DMS153 treated with DMSO at 0.1 percent for 48 hours (cell line): ENCODE data around the gene EPM2AIP1.
"Not testable (repeated sequence)": the region's sequence is repeated elsewhere in the genome, so short reads cannot be mapped to it uniquely, and the experiment has no call there.

Experiments
- DNase-seq: peaks from one replicate; lab custom pipeline; 2025; ENCODE audit not compliant: unreplicated experiment; lab: John Stamatoyannopoulos, UW

The EPM2AIP1 gene

DNA sequence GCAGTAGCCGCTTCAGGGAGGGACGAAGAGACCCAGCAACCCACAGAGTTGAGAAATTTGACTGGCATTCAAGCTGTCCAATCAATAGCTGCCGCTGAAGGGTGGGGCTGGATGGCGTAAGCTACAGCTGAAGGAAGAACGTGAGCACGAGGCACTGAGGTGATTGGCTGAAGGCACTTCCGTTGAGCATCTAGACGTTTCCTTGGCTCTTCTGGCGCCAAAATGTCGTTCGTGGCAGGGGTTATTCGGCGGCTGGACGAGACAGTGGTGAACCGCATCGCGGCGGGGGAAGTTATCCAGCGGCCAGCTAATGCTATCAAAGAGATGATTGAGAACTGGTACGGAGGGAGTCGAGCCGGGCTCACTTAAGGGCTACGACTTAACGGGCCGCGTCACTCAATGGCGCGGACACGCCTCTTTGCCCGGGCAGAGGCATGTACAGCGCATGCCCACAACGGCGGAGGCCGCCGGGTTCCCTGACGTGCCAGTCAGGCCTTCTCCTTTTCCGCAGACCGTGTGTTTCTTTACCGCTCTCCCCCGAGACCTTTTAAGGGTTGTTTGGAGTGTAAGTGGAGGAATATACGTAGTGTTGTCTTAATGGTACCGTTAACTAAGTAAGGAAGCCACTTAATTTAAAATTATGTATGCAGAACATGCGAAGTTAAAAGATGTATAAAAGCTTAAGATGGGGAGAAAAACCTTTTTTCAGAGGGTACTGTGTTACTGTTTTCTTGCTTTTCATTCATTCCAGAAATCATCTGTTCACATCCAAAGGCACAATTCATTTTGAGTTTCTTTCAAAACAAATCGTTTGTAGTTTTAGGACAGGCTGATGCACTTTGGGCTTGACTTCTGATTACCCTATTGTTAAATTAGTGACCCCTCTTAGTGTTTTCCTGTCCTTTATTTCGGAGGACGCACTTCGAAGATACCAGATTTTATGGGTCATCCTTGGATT lies 674 bp upstream of the EPM2AIP1 start, which contains the start of gene MLH1:
TSS of gene MLH1 (plus strand) at position 193 of the 958 bp plus-strand sequence. CDS start at position 223, 30 bp downstream.
- no peak for DNase-seq

DNA sequence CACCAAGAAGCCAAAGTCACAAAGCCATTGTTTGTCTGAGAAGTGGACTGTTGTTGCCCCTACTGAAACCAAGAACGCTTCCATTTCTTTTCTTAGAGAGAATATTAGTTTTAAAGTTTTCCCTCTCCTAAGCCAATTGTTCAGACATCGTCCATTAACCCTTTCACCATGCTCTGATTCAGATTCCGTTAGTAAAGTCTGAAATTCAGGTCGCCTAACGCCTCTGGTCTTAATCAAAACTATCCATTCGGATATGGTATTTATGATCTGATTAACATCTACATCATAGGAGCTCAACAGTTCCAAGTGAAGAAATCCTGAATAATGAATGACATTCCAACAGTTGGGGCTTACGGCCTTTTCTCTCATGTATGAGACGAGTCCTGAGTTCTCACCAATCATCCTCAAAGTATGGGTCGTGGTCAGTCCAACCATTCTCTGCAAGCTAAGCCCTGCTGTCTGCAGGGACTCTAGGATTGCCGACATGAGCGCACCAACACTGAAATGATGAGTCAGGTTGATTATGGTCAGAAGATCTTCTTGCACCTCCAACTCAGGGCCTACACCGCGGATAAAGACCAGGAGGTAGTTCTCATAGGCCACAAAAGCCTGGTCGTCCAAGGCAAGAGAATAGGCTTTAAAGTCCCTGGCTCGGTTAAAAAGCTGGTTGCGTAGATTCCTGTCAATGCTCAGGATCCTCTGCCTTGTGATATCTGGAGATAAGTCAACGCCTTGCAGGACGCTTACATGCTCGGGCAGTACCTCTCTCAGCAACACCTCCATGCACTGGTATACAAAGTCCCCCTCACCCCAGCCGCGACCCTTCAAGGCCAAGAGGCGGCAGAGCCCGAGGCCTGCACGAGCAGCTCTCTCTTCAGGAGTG lies 767 bp downstream of the EPM2AIP1 start:
- no peak for DNase-seq

DNA sequence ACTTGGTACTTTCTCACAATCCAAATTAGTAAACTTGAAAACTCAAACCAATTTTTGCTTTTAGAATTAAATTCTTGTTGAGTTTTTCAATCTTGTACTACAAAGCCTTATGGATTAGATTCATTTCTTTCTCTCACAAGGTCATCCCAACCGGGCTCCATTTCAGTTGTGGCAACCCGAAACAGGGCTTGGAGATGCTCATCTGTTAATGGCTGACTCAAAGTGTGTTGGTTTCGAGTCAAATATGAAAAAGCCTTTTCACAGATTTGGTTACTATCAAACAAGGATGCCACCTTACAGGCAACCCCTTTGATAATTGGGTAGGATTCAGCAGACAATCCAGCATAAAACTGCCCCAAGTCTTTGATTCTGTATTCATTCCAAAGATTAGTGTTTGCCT lies 1.8 kb downstream of the EPM2AIP1 start:
- DNase-seq: no peak

DNA sequence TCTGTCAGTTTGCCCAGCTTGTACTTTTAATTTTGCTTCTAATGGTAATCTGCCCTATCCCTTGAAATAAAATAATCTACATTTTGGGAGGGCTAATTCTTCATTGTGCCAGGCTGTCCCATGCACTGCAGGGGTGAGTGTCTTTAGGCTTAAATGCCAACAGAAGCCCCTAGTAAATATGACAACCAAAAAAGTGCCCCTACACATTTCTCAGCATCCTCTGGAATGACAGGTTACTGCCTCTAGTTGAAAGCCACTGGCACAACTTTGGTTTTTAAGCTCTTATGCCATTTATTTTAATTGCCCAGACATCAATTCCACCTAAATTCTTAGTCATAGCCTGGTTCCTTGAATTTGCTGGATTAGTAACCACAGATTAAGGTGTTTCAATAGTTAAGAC lies 3.4 kb downstream of the EPM2AIP1 start:
- no peak for DNase-seq

DNA sequence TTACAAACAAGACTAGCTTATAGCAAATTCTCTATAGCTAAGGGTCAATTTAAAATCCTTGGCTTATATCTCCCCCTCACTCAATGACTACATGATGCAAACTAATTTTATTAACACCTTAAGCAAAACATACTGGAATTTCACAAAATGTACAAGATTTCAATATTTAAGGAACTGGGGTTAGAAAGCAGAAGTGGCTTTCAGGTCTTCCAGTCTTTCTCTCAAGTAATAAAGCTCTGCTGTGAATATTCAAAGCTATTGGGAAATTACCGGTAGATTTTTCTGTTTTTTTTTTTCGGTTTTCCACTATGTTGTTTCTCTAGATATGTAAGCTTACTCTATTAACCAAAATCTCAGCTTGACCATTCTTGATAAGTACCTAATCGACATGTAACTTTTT lies 3.9 kb downstream of the EPM2AIP1 start:
- no peak for DNase-seq

DNA sequence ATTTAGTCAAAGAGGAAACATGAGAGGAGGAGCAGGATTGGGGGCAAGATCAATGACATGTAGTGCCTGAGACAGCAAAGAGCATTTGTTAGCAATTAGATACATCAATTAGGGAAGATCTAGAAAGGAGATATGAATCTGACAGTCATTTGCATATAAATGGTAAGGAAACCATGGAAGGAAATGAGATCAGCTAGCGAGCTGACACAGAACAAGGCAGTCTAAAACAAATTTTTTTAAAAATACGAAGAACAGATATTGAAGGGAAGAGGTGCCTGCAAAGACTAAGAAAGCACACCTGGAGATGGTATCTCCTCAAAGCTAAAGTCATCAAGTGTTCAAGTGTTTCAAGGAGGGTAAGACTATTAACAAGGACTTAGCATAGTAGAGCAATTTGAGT lies 4.6 kb downstream of the EPM2AIP1 start:
- DNase-seq: no peak

DNA sequence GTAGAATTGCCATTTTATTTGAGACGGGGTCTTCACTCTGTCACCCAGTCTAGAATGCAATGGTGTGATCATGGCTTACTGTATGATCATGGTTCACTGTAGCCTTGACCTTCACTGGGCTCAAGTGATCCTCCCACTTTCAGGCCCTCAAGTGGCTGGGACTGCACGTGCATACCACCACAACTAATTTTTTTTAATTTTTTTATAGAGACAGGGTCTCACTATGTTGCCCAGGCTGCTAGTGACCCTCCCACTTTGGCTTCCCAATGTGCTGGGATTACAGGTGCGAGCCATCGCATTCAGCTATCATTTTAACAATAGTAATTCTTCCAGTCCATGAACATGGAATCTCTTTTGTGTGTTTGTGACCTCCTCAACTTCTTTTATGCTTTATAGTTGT lies 11.9 kb downstream of the EPM2AIP1 start:
- DNase-seq: no peak

DNA sequence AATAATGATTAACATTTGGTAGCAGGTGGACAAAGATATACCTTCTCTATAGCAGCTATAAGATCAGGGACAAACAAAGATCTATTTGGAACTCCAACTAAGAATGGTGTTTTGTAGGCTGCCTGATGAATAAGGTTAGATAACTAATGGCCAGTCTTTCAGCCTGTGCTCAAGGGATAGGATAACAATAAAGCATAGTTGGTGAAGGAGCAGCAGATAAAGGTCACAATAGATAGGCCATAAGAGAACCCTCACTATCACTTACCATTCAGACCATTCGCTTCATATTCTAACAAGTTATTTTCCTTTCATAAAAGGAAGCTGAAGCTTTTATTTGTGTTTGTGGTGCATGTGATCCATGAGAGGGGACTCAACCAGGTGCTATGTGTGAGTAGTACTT lies 19.8 kb downstream of the EPM2AIP1 start:
- no peak for DNase-seq

DNA sequence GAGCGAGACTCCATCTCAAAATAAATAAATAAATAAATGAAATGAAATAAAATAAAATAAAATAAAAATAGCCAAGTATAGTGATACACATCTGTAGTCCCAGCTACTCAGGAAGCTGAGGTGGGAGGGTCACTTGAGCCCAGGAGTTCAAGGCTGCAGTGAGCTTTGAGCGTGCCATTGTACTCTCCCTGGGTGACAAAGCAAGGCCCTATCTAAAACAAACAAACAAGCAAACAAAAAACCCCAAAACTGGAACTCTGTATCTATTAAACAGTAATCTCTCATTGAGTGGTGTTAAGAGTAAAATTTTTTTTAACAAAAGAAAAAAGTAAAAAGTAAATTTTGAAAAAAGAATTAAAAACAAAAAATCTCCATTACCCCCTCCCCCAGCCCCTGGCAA lies 20.8 kb downstream of the EPM2AIP1 start:
- DNase-seq: no peak

DNA sequence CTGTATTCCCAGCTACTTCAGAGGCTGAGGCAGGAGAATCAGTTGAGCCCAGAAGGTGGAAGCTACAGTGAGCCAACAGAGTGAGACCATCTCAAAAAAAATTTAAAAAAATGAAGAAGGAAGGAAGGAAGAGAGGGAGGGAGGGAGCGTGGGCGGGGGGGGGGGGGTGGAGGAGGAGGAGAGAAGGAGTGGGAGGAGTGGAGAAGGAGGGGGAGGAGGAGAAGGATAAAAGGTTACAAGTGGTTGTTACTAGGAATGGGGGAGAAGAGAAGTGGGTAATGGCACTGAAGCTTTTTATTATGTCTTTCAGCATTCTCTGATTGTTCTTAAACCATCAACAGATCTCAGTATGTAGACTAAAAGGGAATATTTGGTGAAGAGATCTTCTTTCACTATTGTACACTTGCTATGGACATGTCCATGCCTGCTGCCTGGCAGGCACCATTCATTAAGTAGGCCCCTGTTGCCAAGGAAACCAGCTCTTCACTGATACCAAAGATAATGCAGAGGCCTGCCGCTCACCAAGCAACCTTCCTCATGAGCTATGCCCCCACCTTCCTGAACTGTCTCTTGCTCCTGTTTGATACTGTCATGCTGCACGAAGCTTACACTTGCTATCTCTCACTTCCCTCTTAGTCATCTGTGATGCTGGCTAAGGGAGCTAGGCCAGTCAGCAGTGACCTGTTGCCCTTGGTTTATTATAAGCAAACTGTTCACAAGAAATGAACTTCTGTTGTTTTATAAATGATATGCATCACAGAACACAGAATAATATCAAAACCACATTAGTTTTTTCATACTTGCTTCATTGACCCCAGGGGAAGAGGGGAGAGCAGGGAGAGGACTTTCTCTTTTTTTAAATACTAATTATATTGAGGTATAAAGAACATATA lies 23.1 kb downstream of the EPM2AIP1 start:
- DNase-seq: peak; percentile 81

DNA sequence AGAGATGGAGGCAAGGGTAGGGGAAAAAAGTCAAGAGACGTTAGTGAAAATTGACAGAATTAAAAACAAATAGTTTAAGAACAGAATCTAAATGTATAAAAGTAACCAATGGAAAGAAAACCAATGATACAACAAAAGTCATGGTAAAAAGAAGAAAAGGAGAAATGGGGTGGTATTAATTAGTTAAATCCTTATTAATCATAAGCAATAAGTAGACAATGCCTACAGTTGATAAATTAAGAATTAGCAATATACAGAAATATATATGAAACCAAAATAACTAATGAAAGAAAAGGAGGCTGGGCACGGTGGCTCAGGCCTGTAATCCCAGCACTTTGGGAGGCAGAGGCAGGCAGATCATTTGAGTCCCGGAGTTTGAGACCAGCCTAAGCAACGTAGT lies 23.8 kb downstream of the EPM2AIP1 start:
- DNase-seq: no peak

DNA sequence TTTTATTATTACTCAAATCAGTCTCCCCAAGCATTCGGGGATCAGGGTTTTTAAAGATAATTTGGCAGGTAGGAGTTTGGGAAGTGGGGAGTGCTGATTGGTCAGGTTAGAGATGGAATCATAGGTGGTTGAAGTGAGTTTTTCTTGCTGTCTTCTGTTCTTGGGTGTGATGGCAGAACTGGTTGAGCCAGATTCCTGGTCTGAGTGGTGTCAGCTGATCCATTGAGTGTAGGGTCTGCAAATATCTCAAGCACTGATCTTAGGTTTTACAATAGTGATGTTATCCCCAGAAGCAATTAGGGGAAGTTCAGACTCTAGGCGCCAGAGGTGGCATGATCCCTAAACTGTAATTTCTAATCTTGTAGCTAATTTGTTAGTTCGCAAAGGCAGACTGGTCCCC lies 27.5 kb downstream of the EPM2AIP1 start:
- no peak for DNase-seq

DNA sequence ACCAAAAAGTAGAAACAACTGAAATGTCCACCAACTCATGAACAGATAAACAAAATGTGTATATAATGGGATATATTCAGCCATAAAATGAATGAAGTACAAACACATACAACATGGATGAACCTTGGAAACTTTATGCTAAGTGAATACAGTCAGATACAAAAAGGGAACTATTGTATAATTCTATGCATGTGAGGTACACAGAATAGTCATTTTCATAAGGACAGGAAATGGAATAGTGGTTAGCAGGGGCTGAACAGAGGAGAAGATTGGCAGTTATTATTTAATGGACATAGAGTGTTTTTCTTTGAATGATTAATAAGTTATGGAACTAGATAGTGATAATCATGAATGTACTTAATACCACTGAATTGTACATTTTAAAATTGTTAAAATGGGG lies 28.1 kb downstream of the EPM2AIP1 start:
- DNase-seq: no peak

DNA sequence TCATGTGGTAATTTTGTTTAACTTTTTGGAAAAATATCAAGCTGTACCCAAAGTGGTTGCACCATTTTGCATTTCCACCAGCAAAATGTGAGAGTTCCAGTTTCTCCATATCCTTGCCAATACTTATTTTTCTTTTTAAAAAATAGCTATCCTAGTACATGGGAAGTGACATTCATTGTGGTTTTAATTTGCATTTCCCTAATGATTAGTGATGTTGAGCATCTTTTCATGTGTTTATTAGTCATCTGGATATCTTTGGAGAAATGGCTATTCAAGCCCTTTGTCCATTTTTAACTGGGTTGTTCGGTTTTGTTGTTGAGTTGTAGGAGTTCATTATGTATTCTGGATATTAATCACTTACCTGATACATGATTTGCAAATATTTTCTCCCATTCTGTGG lies 28.6 kb downstream of the EPM2AIP1 start:
- DNase-seq: no peak

DNA sequence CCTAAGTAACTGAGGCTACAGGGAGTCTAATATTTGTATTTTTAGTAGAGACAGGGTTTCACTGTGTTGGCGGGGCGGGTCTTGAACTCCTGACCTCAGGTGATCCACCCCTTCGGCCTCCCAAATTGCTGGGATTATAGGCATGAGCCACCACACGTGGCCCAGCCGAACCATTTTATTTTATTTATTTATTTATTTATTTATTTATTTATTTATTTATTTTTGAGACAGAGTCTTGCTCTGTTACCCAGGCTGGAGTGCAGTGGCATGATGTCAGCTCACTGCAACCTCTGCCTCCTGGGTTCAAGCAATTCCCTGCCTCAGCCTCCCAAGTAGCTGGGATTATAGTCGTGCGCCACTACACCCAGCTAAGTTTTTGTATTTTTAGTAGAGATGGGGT lies 29.9 kb downstream of the EPM2AIP1 start:
- not testable (repeated sequence) for DNase-seq

DNA sequence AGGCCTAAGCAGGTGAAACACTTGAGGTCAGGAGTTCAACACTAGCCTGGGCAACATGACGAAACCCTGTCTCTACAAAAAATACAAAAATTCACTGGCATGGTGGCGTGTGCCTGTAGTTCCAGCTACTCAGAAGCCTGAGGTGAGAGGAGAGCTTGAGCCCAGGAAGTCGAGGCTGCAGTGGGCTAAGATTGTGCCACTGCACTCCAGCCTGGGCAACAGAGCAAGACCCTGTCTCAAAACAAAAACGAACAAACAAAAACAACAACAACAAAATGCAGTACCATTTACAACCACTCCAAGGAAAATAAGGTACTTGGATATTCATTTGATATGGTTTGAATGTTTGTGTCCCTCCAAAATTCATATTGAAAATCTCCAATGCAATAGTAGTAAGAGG lies 32.4 kb downstream of the EPM2AIP1 start:
- no peak for DNase-seq

DNA sequence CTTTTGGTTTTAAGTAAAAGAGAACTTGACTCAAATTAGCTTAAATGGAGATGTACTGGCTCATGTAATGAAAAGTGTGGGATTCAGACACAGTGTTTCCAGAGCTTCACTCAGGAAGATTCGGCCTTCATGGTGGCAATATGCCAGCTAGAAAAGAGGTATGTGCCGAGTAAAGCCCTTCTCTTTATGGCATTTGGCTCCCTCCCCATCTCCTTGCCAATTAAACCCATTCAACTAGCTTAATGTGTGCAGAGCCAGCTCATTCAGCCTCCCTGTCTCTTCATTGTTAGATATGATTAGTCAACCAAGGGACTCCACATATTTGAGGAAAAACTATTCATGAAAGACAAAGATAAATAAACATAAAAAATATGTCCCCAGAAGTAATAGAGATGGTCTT lies 33.1 kb downstream of the EPM2AIP1 start:
- DNase-seq: peak; percentile 57

DNA sequence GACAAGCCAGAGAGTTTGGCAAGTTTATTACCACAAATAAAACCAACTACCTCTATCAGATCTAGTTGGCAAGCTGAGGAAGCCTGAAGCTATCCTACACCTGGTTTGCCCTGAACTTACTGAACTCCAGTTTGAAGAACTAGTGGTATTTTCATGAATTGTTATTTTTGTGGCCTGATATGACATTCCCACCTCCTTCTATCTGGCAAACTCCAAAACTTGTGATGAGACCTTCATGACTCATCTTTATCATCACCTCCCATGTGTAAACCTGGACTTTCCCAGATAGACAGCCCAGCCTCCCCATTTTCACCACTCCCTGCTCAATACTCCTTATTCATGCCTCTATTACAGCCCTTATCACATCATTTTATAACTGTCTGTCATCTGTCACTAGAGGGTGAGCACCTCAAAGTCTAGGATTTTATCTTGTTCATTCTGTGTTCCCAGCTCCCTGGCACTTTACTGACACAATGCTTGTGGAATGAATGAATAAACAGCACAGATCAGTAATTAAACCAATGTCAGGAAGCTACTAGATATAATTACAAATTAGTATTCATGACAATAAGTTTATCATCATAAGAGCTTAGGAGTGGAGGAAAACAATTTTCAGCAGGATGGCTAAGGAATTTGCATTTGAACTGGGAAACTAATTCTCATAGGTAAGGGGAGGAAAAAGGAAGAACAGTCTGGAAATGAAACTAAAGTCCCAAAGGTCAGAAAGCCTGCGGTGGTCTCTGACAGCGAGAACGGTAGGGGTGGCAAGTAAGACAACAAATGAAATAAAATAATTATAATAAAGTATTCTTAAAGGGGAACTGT lies 34.9 kb downstream of the EPM2AIP1 start:
- DNase-seq: no peak

DNA sequence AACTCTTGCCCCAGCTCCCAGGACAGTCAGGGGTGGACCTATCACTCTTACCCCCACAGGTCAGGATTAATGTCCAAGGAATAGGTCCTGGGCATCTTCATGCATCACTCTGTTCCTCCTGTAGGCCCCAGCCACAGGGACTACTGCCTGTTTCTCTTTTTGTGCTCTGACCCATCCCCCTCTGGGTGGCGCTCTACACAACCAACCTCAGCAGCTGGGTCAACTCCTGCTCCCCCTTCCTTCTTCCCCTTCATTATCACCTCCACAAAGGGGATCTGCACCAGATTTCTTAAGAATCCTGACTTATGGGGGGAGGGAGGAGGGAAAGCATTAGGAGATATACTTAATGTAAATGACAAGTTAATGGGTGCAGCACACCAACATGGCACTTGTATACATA lies 35.9 kb downstream of the EPM2AIP1 start:
- DNase-seq: no peak

DNA sequence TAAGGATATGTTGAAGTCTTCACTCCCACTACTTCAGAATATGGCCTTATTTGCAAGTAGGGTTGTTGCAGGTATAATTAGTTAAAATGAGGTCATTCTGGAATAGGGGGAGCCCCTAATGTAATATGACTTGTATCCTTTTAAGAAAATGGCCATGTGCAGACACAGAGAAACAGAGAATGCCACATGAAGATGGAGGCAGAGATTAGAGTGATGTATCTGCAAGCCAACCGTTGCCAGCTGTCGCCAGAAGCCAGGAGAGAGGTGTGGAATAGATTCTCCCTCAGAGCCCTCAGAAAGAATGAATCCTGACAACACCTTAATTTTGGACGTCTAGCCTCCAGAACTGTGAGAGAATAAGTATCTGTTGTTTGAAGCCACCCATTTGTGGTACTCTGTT lies 36.8 kb downstream of the EPM2AIP1 start:
- no peak for DNase-seq
